Stimulated activated effector memory CD8-positive, alpha-beta T cell treated with anti-CD3 and anti-CD28 coated beads, Interleukin-12 subunit alpha, Interleukin-12 subunit beta, amount 100 ng/mL, for 72 hours (primary cell): ENCODE data around the gene AACS.

Experiments used
- ATAC-seq: fragments of 150-1000 bp; cut with Tn5 transposase; 2 replicates; pipeline ENCODE4 v1.10.0; 2021
- DNase-seq, 2 donors: peaks; one replicate each; pipeline ENCODE4 v3.0.0; 2021 to 2022; ENCODE audit warnings: low spot score in 2 of 2
- H3K27ac Mint-ChIP-seq: one replicate; pipeline ENCODE4 v1.8.0; 2022; ENCODE audit warnings: mild to moderate bottlenecking, mixed read lengths
- H3K36me3 Mint-ChIP-seq: one replicate; pipeline ENCODE4 v1.8.0; 2022; ENCODE audit warnings: mild to moderate bottlenecking, mixed read lengths
- H3K4me1 Mint-ChIP-seq: one replicate; pipeline ENCODE4 v1.8.0; 2022; ENCODE audit warnings: mixed read lengths
- H3K4me3 Mint-ChIP-seq: one replicate; pipeline ENCODE4 v1.8.0; 2022; ENCODE audit warnings: mild to moderate bottlenecking, mixed read lengths
- H3K9me3 Mint-ChIP-seq: one replicate; pipeline ENCODE4 v1.8.0; 2022; ENCODE audit warnings: mixed read lengths

Gene AACS

DNA sequence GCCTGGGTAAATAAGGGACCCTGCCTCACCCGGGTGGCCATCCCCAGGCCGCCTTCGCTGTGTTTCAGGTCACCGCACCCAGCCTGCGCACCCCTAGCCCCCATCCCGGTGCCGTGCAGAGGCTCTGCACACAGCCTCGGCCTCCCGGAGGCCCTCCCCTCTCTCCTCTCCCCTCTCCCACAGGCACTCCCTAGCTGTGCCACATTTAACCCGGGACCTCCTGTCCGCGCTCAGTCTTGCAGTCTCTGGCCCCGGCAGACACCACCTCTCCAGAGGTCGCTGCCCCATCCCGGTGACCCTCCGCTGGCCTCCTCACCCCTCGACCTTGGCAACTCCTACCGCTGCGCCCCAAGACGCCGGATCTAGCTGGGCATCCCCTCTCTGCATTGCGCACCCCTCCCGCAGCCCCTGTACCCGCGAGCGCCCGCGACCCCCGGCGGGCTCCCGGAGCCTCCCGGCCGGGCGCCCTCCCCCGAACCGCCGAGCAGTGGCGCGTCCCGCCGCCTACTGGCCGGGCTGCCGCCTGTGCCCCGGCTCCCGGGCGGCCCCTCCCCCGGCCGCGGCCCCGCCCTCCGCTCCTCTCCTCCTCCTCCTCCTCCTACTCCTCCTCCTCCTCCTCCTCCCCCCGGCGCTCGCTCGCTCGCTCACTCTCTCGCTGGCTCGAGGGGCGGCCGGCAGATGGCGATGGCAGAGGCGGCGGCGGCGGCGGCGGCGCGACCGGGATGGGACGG is 120.7 kb downstream of the AACS start, which contains the start of gene TMEM132B:
Gene TMEM132B (plus strand): TSS at position 647 of the 731 bp plus-strand sequence.
- DNase-seq: peak in 1 of 2 donors; percentile 66
- H3K9me3 Mint-ChIP-seq: no peaks in the 10 kb centered on the region
- peak within 1 kb of the TSS; percentile 34 for H3K4me3 Mint-ChIP-seq
- no peak within 1 kb of the TSS for H3K27ac Mint-ChIP-seq
- H3K4me1 Mint-ChIP-seq: peaks cover 7% of the 10 kb centered on the region
- peak; percentile 63 for ATAC-seq
- no peaks in the 10 kb centered on the region for H3K36me3 Mint-ChIP-seq

- DNase-seq: no peak
- peak; percentile 31 for ATAC-seq
- no peak overlapping the region for H3K27ac Mint-ChIP-seq
- no peaks in the 10 kb centered on the region for H3K9me3 Mint-ChIP-seq
- peaks cover 7% of the 10 kb centered on the region for H3K4me1 Mint-ChIP-seq
- H3K36me3 Mint-ChIP-seq: no peaks in the 10 kb centered on the region
- peak overlapping the region; percentile 34 for H3K4me3 Mint-ChIP-seq
These were observed 121.4 kb downstream of the AACS start for GRCh38 chr12:125186471-125187147.

GRCh38 chr12:125187148-125187745 is 122.0 kb downstream of the AACS start:
- H3K4me3 Mint-ChIP-seq: peak overlapping the region; percentile 34
- no peak overlapping the region for H3K27ac Mint-ChIP-seq
- no peaks in the 10 kb centered on the region for H3K9me3 Mint-ChIP-seq
- ATAC-seq: no peak
- peaks cover 7% of the 10 kb centered on the region for H3K4me1 Mint-ChIP-seq
- no peaks in the 10 kb centered on the region for H3K36me3 Mint-ChIP-seq
- DNase-seq: no peak

GRCh38 chr12:125187780-125188741 is 122.8 kb downstream of the AACS start:
- H3K4me3 Mint-ChIP-seq: no peak overlapping the region
- DNase-seq: no peak

DNA sequence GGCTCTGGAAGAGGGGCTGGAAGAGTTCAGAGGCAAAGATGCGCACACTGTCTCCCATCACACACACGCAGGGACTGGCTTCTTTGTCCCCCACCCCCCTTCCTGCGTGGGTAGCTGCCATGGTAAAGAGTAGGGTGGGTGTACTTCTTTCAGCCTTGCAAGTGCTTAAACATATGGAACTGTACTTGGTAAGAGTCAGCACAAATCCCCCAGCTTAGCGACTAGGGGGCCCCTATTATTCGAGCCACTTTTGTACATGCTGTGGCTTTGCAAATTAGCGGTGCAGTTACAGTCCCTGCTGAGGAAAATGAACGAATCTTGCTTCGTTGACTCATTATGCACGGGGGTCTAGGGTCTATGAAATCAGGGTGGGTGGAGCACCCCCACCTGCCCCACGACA is 123.8 kb downstream of the AACS start:
- DNase-seq (no peak), ATAC-seq (no peak)
- Mint-ChIP-seq H3K4me1 (no peaks in the 10 kb centered on the region), H3K9me3 (no peaks in the 10 kb centered on the region), H3K36me3 (no peaks in the 10 kb centered on the region), H3K4me3 (no peak overlapping the region), H3K27ac (no peak overlapping the region)

More at GRCh38 chr12:125187780-125188741, 122.8 kb downstream of the AACS start:
- Mint-ChIP-seq H3K27ac (no peak overlapping the region), H3K4me1 (peaks cover 5% of the 10 kb centered on the region), H3K9me3 (no peaks in the 10 kb centered on the region), H3K36me3 (no peaks in the 10 kb centered on the region)
- no peak for ATAC-seq

DNA sequence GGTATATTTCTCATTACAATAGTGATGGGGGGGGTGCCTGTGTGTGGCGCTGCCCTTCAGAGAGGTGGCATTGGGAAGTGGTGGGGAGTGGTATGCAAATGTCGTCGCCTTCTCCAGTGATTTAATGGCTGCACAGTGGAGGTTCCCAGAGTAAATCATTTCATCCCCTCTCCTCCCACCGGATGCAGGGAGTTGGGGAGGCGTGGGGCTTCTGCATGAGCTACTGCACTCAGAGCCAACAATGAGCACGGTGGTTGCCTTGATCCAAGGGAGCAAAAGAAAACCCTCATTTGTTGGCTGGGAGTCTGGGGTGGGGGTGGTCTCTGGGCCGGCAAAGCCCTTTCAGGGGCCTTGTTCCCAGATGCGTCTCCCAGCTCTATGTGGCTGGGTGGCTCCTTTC is 124.3 kb downstream of the AACS start:
- DNase-seq (no peak), ATAC-seq (no peak)
- Mint-ChIP-seq H3K4me3 (no peak overlapping the region), H3K9me3 (no peaks in the 10 kb centered on the region), H3K4me1 (no peaks in the 10 kb centered on the region), H3K27ac (no peak overlapping the region), H3K36me3 (no peaks in the 10 kb centered on the region)

- Mint-ChIP-seq H3K9me3 (no peaks in the 10 kb centered on the region), H3K36me3 (no peaks in the 10 kb centered on the region), H3K27ac (no peak overlapping the region), H3K4me3 (no peak overlapping the region), H3K4me1 (no peaks in the 10 kb centered on the region)
- ATAC-seq (no peak), DNase-seq (no peak)
These were observed 126.3 kb downstream of the AACS start for GRCh38 chr12:125191361-125192087.

DNA sequence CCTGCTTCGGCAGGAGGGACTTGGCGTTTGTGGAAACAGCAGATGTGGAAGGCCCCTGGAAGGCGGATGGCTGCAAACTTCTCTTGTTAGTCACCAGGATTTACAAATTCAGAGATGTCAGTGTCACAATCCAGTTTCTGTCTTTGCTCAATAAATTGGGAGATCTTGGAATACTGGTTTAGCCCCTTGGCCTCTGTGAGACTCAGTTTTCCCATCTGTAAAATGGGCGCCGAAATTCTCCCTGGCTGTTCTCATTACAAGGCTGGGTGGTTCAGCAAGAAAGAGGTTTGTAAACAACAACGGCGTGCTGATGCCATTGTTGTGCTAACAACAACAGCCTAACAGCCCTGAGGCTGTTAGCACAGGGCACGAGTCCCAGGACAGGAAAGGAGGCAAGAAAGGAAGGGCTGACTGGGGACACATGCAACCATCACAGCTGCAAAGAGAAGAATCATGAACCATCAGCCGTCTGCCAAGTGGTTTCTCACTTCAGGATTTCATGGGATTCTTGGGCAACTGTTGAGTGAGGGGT is 127.5 kb downstream of the AACS start:
- Mint-ChIP-seq H3K27ac (no peak overlapping the region), H3K36me3 (no peaks in the 10 kb centered on the region)
- no peak for ATAC-seq

More for the DNA sequence above, 127.5 kb downstream of the AACS start:
- H3K4me3 Mint-ChIP-seq: no peak overlapping the region
- DNase-seq: no peak
- H3K4me1 Mint-ChIP-seq: no peaks in the 10 kb centered on the region
- no peaks in the 10 kb centered on the region for H3K9me3 Mint-ChIP-seq
